Activated CD4-positive, alpha-beta memory T cell treated with anti-CD3 and anti-CD28 coated beads, Interleukin-2, amount 10 ng/mL, durations not matched to agents 7 days and 5 days (primary cell): ENCODE data around the gene NXPH1. TPM values are rescaled to one million over a fixed set of nuclear protein-coding genes. Genes with fewer than 3 reads are reported as not detected.

Experiments used
- CTCF ChIA-PET: fragments of 350-600 bp; sonication (Branson Sonifier 250); formaldehyde crosslinking; loops from one replicate; lab custom pipeline; 2021; ENCODE audit warnings: antibody characterized with exemption, inconsistent platforms; lab: Charles Lee
- POLR2A ChIA-PET: fragments of 350-600 bp; sonication (Branson Sonifier 250); formaldehyde crosslinking; loops from one replicate; lab custom pipeline; 2021; ENCODE audit warnings: antibody characterized with exemption; lab: Charles Lee
- DNase-seq: peaks from one replicate; pipeline ENCODE4 v3.0.0-alpha.2; 2020
- H3K27ac Mint-ChIP-seq: one replicate; pipeline ENCODE4 v1.8.0; 2021; ENCODE audit warnings: mild to moderate bottlenecking, mixed read lengths
- H3K27me3 Mint-ChIP-seq: one replicate; pipeline ENCODE4 v1.8.0; 2021; ENCODE audit warnings: mixed read lengths
- H3K36me3 Mint-ChIP-seq: one replicate; pipeline ENCODE4 v1.8.0; 2021; ENCODE audit warnings: low read depth, mixed read lengths
- H3K4me1 Mint-ChIP-seq: one replicate; pipeline ENCODE4 v1.8.0; 2021; ENCODE audit warnings: mixed read lengths
- H3K4me3 Mint-ChIP-seq: one replicate; pipeline ENCODE4 v1.8.0; 2021; ENCODE audit warnings: mild to moderate bottlenecking, mixed read lengths
- H3K9me3 Mint-ChIP-seq: one replicate; pipeline ENCODE4 v1.8.0; 2021; ENCODE audit warnings: mixed read lengths
- total RNA-seq, 2 experiments: library from RNA; stranded (reverse); gene quantifications; one replicate each; pipeline ENCODE4 v1.2.3, GENCODE V29; 2021

The NXPH1 gene
- not detected for total RNA-seq

DNA sequence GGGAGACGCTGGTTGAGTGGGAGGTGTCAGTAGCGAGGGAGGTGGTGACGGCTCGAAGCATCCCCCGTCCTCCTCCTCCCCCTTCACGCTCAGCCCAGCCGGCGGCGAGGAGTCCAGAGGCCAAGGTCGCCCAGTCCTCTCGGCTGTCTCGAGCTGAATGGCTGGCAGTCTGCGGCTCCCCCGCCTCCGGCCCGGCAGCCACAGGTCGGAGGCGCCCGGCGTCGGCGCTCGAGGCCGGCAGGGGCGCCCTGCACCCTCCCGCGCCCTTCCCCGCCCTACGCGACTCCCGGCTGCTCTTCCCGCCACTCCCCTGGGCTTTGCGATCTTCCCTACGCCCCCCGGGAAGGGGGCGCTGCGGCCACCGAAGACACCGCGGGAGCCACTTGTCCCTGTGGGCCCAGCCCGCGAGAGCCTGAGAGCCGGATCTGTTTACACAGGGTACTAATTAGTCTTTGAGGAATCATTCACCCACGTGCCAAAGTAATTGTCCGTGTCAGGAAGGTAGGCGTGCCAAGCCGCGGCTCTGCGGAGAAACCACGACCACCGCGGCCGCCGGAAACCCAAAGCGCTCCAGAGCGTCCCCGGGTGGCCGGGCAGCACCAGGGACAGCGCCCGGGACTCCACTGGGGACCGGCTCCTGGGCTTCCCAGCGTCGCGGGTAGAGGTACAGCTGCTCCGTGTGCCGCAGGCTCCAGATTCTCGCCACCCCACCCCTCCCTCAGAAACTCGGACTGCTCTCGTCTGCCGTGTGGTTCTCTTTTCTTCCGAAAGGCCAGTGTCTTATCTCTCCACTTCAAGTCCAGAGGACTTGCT, at the start of gene NXPH1:
Gene NXPH1 (plus strand): TSS at position 133 of the 813 bp plus-strand sequence.
- ChIA-PET POLR2A (no interaction called here), CTCF (no interaction called here)
- no peak within 1 kb of the TSS for H3K27ac Mint-ChIP-seq
- H3K9me3 Mint-ChIP-seq: no peaks in the 10 kb centered on the region
- peaks cover 73% of the 10 kb centered on the region for H3K27me3 Mint-ChIP-seq
- H3K4me3 Mint-ChIP-seq: no peak within 1 kb of the TSS
- H3K36me3 Mint-ChIP-seq: peaks cover 9% of the 10 kb centered on the region
- no peak for DNase-seq
- peaks cover 6% of the 10 kb centered on the region for H3K4me1 Mint-ChIP-seq

DNA sequence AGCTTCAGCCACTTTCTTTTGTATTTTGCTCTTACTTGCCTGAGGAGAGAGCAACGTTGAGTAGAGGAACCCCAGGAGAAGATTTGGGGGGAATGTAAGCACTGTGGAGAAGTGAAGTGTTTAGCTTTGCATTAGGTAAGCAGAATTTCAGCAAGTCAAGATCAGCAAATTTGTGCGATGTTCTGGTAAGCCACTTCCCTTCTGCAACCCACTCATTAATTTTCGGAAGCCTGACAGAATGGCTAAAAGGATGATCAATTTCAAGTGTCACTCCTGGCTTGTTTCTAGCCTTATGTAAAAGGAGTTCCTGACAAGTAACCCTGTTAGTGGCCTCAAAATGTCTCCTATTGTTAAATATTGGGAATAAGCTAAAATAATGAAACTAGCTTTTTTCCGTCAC, 48.5 kb upstream of the NXPH1 start:
- ChIA-PET POLR2A (no interaction called here), CTCF (no interaction called here)
- peaks cover 28% of the 10 kb centered on the region for H3K4me1 Mint-ChIP-seq
- H3K27ac Mint-ChIP-seq: no peak overlapping the region
- H3K4me3 Mint-ChIP-seq: no peak overlapping the region
- H3K9me3 Mint-ChIP-seq: no peaks in the 10 kb centered on the region
- H3K36me3 Mint-ChIP-seq: no peaks in the 10 kb centered on the region
- peaks cover 15% of the 10 kb centered on the region for H3K27me3 Mint-ChIP-seq
- no peak for DNase-seq

DNA sequence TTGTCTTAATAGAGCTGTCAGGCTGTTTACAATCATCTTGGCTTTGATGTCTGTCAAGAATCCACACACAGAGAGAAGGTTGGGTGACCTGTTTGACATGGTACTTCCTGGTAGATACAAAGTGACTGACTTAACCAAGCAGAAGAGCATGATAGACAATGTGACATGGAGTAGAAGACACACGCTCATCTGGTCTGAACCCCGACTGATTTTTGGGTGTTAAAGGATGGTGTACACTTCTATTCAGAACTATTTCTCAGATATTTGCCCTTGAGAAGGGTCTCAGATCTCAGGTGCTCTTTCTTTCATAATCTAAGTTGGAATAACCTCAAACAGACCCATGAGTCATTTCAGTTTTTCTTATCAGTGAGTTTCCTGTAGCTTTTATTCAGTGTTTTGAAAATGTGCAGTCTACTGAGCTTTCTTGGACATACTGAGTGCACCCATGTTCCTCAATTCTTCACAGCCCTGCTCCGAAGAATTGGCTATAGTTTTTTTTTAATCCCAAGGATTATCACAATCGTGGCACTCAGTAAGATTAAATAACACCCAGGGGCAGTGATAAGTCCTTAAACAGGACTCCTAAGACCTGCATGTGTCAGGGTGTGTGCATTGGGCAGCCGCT, 46.4 kb upstream of the NXPH1 start:
- peaks cover 17% of the 10 kb centered on the region for H3K27me3 Mint-ChIP-seq
- H3K9me3 Mint-ChIP-seq: no peaks in the 10 kb centered on the region
- ChIA-PET CTCF (no interaction called here), POLR2A (no interaction called here)
- H3K36me3 Mint-ChIP-seq: no peaks in the 10 kb centered on the region
- H3K4me1 Mint-ChIP-seq: peaks cover 28% of the 10 kb centered on the region
- DNase-seq: no peak
- peak overlapping the region; percentile 45 for H3K27ac Mint-ChIP-seq
- no peak overlapping the region for H3K4me3 Mint-ChIP-seq

DNA sequence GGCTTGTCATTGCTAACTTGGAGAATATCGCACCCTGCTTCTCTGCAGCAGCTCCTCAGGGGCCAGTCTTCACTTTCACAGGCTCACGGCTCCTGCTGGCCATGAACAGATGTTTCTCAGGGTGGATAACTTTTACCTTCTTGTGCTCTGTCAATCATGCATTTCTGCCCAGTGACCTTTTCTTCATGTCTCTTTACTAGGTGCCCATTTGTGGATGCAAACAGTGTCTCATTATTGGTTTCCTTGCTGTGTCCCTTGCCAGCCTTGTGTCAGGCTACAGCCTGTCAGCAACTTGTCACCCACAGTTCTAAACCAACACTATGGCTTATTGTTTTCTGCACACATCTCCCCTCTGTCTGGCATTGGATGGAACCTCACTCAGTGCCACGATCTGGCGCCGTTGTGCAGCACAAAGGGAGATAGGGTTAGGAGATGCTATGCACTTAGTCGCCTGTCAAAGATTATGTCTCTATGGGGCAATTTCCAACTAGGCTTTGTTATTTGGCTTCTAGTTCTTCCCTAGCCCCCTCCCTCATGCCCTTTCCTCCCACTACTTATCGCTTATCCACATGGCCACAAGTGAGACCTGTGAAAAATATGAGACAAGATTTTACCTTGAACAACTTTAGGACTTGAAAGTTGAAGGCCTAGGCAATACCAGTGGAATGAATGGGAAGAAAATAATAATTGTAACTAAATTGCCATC, 45.7 kb upstream of the NXPH1 start:
- CTCF ChIA-PET: no interaction called here
- peaks cover 17% of the 10 kb centered on the region for H3K27me3 Mint-ChIP-seq
- H3K4me3 Mint-ChIP-seq: no peak overlapping the region
- H3K9me3 Mint-ChIP-seq: no peaks in the 10 kb centered on the region
- H3K4me1 Mint-ChIP-seq: peaks cover 28% of the 10 kb centered on the region
- no peak for DNase-seq
- no peaks in the 10 kb centered on the region for H3K36me3 Mint-ChIP-seq
- POLR2A ChIA-PET: no interaction called here
- peak overlapping the region; percentile 44 for H3K27ac Mint-ChIP-seq

DNA sequence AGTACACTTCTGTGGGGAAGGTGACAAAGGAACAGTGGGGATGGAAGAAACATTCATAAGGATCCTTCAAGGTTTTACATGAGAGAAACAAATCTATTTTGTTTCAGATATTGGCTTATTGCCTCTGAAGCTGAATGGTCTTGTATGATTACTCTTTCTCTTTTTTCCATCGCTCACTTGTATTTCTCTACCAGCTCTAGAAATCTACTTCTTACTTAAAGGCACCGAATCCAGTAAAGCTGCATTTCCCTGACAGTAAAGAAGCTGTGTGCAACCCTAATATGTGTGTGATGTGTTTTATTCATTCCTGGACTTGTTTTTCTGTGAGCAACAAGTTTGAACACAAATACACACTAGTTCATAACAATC, 45.2 kb upstream of the NXPH1 start:
- DNase-seq: no peak
- peaks cover 28% of the 10 kb centered on the region for H3K4me1 Mint-ChIP-seq
- ChIA-PET POLR2A (no interaction called here), CTCF (no interaction called here)
- no peaks in the 10 kb centered on the region for H3K36me3 Mint-ChIP-seq
- peaks cover 17% of the 10 kb centered on the region for H3K27me3 Mint-ChIP-seq
- no peak overlapping the region for H3K4me3 Mint-ChIP-seq
- no peak overlapping the region for H3K27ac Mint-ChIP-seq
- H3K9me3 Mint-ChIP-seq: no peaks in the 10 kb centered on the region

DNA sequence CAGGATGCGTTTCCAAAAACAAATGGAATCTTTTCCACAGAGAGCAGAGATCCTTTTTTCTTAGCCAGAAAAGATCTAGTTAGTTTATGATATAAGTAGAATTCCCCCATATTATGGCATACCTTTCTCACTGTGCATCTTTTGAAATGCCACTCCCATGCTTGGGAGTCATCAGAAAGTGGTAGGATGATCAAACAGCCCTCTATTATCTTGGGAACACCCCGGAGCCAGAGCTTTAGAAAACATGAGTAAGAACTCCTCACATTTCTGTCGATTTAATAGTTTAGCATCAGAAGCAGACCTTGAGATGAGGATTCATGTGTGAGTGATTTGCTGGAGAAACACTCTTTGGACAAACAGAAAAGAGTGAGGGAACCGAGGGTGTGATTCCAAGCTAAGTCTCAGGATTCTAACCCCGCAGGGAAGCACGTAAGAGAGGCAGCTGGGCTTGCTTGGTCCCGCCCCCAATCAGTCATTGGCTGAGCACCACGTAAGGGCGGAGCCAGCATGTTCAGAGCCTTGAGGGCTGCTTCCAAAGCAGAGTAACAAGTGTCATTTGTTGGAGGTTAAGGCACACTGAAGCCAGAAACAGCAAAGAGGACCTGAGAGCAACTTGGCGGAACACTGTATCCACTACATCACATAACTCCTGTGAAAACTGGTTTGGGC, 43.7 kb upstream of the NXPH1 start:
- POLR2A ChIA-PET: no interaction called here
- no peak for DNase-seq
- Mint-ChIP-seq H3K27me3 (peaks cover 18% of the 10 kb centered on the region), H3K36me3 (no peaks in the 10 kb centered on the region), H3K27ac (no peak overlapping the region), H3K4me1 (peaks cover 25% of the 10 kb centered on the region), H3K9me3 (no peaks in the 10 kb centered on the region), H3K4me3 (no peak overlapping the region)
- CTCF ChIA-PET: no interaction called here

DNA sequence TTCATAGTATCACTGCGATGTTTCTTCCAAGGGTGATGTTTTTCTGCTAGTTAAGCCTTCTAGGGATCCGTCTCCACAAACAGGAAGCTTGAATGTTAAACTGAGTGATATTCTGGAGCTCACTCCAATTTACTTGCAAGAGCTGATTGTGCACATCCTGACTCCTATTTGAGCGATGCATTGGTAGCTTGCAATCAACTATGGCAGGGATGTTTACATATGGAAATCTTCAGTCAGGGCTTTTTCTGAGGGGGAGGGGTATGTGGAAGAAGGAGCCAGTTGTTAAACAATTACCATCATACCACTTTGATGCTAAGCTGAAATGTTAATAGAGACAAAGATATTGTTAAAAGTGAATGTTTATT, 43.2 kb upstream of the NXPH1 start:
- Mint-ChIP-seq H3K36me3 (no peaks in the 10 kb centered on the region), H3K27ac (no peak overlapping the region), H3K27me3 (peaks cover 17% of the 10 kb centered on the region), H3K9me3 (no peaks in the 10 kb centered on the region), H3K4me3 (no peak overlapping the region), H3K4me1 (peaks cover 21% of the 10 kb centered on the region)
- ChIA-PET POLR2A (no interaction called here), CTCF (no interaction called here)
- no peak for DNase-seq

DNA sequence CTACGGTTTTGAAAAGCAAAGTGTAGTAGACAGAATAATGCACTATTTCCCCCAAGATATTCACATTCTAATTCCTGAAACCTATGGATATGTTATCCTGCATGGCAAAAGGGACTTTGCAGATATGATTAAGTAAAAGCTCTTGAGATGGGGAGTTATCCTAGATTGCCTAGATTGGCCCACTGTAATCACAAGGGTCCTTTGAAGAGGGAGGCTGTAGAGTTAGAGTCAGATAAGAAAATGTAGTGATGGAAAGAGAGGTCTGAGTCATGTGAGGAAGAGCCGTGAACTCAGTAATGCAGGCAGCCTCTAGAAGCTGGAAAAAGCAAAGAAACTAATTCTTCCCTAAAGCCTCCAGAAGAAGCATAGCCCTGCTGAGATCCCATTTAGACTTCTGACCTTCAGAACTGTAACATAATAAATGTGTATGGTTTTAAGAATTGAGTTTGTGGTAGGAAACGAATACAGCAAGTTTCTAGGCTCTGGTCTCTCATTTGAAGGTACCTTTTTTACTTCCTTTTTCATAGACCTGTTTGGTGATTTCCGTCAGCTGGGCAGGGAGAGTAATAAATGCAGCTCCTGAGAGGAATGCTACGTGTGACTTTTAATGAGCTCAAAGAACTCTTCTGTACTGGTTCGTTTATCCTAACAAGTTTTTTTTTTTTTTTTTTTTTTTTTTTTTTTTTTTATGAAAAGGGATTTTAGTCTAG, 41.9 kb upstream of the NXPH1 start:
- no peak overlapping the region for H3K4me3 Mint-ChIP-seq
- POLR2A ChIA-PET: no interaction called here

DNA sequence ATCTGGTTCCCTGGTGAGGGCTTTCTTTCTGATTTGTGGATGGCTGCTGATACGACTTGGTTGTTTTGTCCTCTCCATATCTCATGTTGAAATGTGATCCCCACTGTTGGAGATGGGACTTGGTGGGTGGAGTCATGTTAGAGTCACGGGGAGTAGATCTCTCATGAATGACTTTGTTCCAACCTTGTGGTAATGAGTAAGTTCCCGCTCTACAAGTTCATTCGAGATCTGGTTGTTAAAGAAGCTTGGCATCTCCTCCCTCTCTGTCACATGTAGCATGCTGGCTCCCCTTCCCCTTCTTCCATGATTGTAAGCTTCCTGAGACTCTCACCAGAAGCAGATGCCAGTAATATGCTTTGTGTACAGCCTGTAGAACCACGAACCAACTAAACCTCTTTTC, 37.1 kb upstream of the NXPH1 start:
- CTCF ChIA-PET: no interaction called here

More for the DNA sequence above, 41.9 kb upstream of the NXPH1 start:
- no peaks in the 10 kb centered on the region for H3K9me3 Mint-ChIP-seq
- CTCF ChIA-PET: interaction anchor here (0.6 kb wide), 1 partner anchor 8 kb away, joined by 3 read pairs; no protein-coding TSS in a partner anchor
- H3K27ac Mint-ChIP-seq: no peak overlapping the region
- no peaks in the 10 kb centered on the region for H3K36me3 Mint-ChIP-seq
- no peak for DNase-seq
- H3K4me1 Mint-ChIP-seq: peaks cover 14% of the 10 kb centered on the region
- H3K27me3 Mint-ChIP-seq: peaks cover 23% of the 10 kb centered on the region

DNA sequence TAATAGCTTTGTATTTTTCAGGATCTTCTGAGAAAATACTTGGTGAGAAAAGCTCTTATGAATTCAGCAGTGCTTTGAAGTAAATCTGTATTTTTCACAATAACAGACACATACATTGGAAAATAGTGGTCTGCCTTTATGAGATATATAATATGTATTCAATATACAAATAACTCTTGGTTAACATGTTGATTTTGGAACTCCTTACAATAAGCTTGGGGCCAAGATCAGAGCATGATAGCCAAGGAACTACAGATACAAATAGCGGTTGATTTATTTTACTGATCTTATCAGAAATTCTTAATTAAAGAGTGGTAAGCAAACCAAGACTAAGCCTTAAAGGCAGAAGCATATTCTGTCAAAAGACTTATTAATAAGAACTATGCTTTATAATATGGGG, 24.5 kb upstream of the NXPH1 start:
- DNase-seq: no peak
- ChIA-PET CTCF (no interaction called here), POLR2A (no interaction called here)
- Mint-ChIP-seq H3K27ac (no peak overlapping the region), H3K9me3 (no peaks in the 10 kb centered on the region), H3K36me3 (no peaks in the 10 kb centered on the region), H3K4me3 (no peak overlapping the region), H3K27me3 (peaks cover 10% of the 10 kb centered on the region), H3K4me1 (no peaks in the 10 kb centered on the region)

More for the DNA sequence above, 37.1 kb upstream of the NXPH1 start:
- Mint-ChIP-seq H3K36me3 (no peaks in the 10 kb centered on the region), H3K9me3 (no peaks in the 10 kb centered on the region), H3K27me3 (peaks cover 16% of the 10 kb centered on the region), H3K27ac (no peak overlapping the region), H3K4me1 (no peaks in the 10 kb centered on the region), H3K4me3 (no peak overlapping the region)
- POLR2A ChIA-PET: no interaction called here
- DNase-seq: no peak

DNA sequence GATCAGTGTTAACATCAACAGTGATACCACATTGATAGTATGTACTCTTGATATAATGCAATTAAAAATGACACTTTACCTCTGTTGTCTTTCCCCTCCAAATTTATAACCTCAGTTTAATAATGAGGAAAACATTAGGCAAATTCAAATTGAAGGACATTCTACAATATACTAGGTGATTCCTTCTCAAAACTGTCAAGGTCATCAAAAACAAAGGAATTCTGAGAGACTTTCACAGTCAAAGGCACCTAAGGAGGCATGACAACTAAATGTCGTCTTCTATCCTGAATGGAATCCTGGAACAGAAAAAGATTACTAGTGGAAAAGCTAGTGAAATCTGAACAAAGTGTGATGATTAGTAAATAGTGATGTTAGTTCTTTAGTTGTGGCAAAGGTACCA, 22.3 kb upstream of the NXPH1 start:
- CTCF ChIA-PET: interaction anchor here (1.3 kb wide), 1 partner anchor 25 kb away, joined by 3 read pairs; no protein-coding TSS in a partner anchor
- H3K4me3 Mint-ChIP-seq: no peak overlapping the region
- DNase-seq: no peak
- no peak overlapping the region for H3K27ac Mint-ChIP-seq
- H3K4me1 Mint-ChIP-seq: no peaks in the 10 kb centered on the region
- H3K36me3 Mint-ChIP-seq: no peaks in the 10 kb centered on the region
- H3K27me3 Mint-ChIP-seq: peaks cover 10% of the 10 kb centered on the region
- POLR2A ChIA-PET: no interaction called here
- H3K9me3 Mint-ChIP-seq: no peaks in the 10 kb centered on the region

DNA sequence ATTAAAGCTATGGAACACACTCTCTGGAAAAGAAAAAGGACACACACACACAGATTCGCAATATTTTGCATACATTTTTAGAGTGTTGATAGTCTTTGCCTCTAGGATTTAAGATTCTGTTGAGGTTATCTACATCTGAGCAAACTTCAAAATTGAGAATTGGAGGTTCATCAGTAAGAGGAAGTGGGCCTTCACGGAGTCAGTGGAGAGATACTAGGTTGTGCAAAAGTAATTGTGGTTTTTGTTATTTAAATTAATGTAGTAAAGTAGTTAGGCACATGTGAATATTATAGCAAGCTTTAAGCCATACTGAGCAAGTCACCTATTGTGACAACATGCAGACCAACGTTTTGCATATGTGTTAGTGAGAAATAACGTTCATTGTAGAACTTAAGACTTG, 19.8 kb upstream of the NXPH1 start:
- Mint-ChIP-seq H3K4me3 (no peak overlapping the region), H3K36me3 (no peaks in the 10 kb centered on the region), H3K27ac (no peak overlapping the region), H3K27me3 (peaks cover 11% of the 10 kb centered on the region), H3K9me3 (no peaks in the 10 kb centered on the region), H3K4me1 (no peaks in the 10 kb centered on the region)
- ChIA-PET CTCF (no interaction called here), POLR2A (no interaction called here)
- DNase-seq: no peak
